Measurements from ENCODE around the gene SBF2.
A peak's percentile ranks its signal among the peaks of the same experiment; 100 is the strongest.
"Not testable (repeated sequence)": the region's sequence is repeated elsewhere in the genome, so short reads cannot be mapped to it uniquely, and the experiment has no call there.

Gene SBF2

GRCh38 chr11:10117709-10118351 is 176.2 kb downstream of the SBF2 start:
- peak; percentile 82 for DNase-seq (ENCODE audit: low read depth)

- DNase-seq (ENCODE audit: low read depth): no peak
Observed at GRCh38 chr11:10116588-10116987, 177.4 kb downstream of the SBF2 start.

- DNase-seq (ENCODE audit: low read depth): peak; percentile 72
Observed at GRCh38 chr11:10114593-10115404, 179.2 kb downstream of the SBF2 start.

GRCh38 chr11:10113852-10114251 is 180.2 kb downstream of the SBF2 start:
- no peak for DNase-seq (ENCODE audit: low read depth)

- peak; percentile 79 for DNase-seq (ENCODE audit: low read depth)
Observed at GRCh38 chr11:10109806-10110205, 184.2 kb downstream of the SBF2 start.

GRCh38 chr11:10108915-10109680 is 184.9 kb downstream of the SBF2 start:
- peak; percentile 42 for DNase-seq (ENCODE audit: low read depth)

GRCh38 chr11:10107497-10107896 is 186.5 kb downstream of the SBF2 start:
- DNase-seq (ENCODE audit: low read depth): peak; percentile 48

GRCh38 chr11:10097615-10098014 is 196.4 kb downstream of the SBF2 start:
- no peak for DNase-seq (ENCODE audit: low read depth)

GRCh38 chr11:10096987-10097386 is 197.0 kb downstream of the SBF2 start:
- DNase-seq (ENCODE audit: low read depth): no peak

- DNase-seq (ENCODE audit: low read depth): no peak
Observed at GRCh38 chr11:10095412-10096208, 198.4 kb downstream of the SBF2 start.

GRCh38 chr11:10092426-10092825 is 201.6 kb downstream of the SBF2 start:
- no peak for DNase-seq (ENCODE audit: low read depth)

- DNase-seq (ENCODE audit: low read depth): no peak
Observed at GRCh38 chr11:10091314-10092045, 202.5 kb downstream of the SBF2 start.

- DNase-seq (ENCODE audit: low read depth): not testable (repeated sequence)
Observed at GRCh38 chr11:10087923-10088225, 206.1 kb downstream of the SBF2 start.

GRCh38 chr11:10087186-10087922 is 206.7 kb downstream of the SBF2 start:
- DNase-seq (ENCODE audit: low read depth): peak; percentile 25

GRCh38 chr11:10080138-10080537 is 213.9 kb downstream of the SBF2 start:
- no peak for DNase-seq (ENCODE audit: low read depth)

GRCh38 chr11:10076458-10077141 is 217.4 kb downstream of the SBF2 start:
- peak; percentile 51 for DNase-seq (ENCODE audit: low read depth)

GRCh38 chr11:10075141-10075540 is 218.9 kb downstream of the SBF2 start:
- DNase-seq (ENCODE audit: low read depth): no peak

- peak; percentile 32 for DNase-seq (ENCODE audit: low read depth)
Observed at GRCh38 chr11:10072841-10073240, 221.2 kb downstream of the SBF2 start.

GRCh38 chr11:10072142-10072541 is 221.9 kb downstream of the SBF2 start:
- DNase-seq (ENCODE audit: low read depth): peak; percentile 45
